HepG2 (cell line): ENCODE data around the gene BCAS3. TPM values are rescaled to one million over a fixed set of nuclear protein-coding genes. Genes with fewer than 3 reads are reported as not detected.

Source experiments
- SP1 ChIP-seq, 2 experiments: fragments of 450-650 bp in 1 of 2; sonication (generic) in 1 of 2; formaldehyde crosslinking in 1 of 2; IDR thresholded peaks; 2 replicates each; pipeline versions ENCODE4 v1.4.0 to v1.6.1; 2016 to 2020; ENCODE audit warnings: missing genetic modification reagents in 1 of 2
- XBP1 ChIP-seq: sonication (generic); formaldehyde crosslinking; IDR thresholded peaks from 2 replicates; pipeline ENCODE4 v1.5.0; 2020; ENCODE audit warnings: missing genetic modification reagents
- ZBTB1 ChIP-seq: sonication (generic); formaldehyde crosslinking; IDR thresholded peaks from 2 replicates; pipeline ENCODE4 v1.4.0; 2020; ENCODE audit warnings: missing genetic modification reagents, borderline replicate concordance
- ZNF547 ChIP-seq: sonication (generic); formaldehyde crosslinking; IDR thresholded peaks from 2 replicates; pipeline ENCODE4 v1.5.1; 2020; ENCODE audit warnings: mild to moderate bottlenecking, missing genetic modification reagents
- ZNF552 ChIP-seq: sonication (generic); formaldehyde crosslinking; IDR thresholded peaks from 2 replicates; pipeline ENCODE4 v1.9.0; 2022; ENCODE audit warnings: missing genetic modification reagents, mild to moderate bottlenecking, borderline replicate concordance
- polyA plus RNA-seq, 8 experiments: library from polyadenylated mRNA; depleted of rRNA in 3 of 8; stranded (reverse) in 7 of 8; unstranded in 1 of 8; fragments of >200 nt; fragmentation: Illumina TruSeq in 4 of 8; extraction: Trizol in 4 of 8; gene quantifications; 2 replicates each; pipeline versions ENCODE4 v1.2.1 to v1.2.3, GENCODE V29; 2011 to 2016; ENCODE audit warnings: low read depth in 4 of 8, missing spikeins in 1 of 8, mixed read lengths in 1 of 8; ENCODE audit not compliant: insufficient read depth in 1 of 8
- total RNA-seq, 5 experiments: library from RNA; depleted of rRNA; stranded (reverse); fragments of >200 nt; fragmentation: Illumina TruSeq; extraction: Trizol; gene quantifications; 2 replicates each; pipeline ENCODE4 v1.2.3, GENCODE V29; 2016; ENCODE audit warnings: low read depth in 1 of 5
- TF ChIP-seq, protein P1 (sequence below): sonication (generic); formaldehyde crosslinking; IDR thresholded peaks from 2 replicates; pipeline ENCODE4 v1.5.1; 2020; ENCODE audit warnings: mild to moderate bottlenecking, missing genetic modification reagents, moderate library complexity
- TF ChIP-seq, protein P2 (sequence below): IDR thresholded peaks from 2 replicates; pipeline ENCODE4 v1.6.1; 2018; ENCODE audit warnings: missing genetic modification reagents, mild to moderate bottlenecking, missing compliant biosample characterization
- TF ChIP-seq, protein P3 (sequence below): sonication (generic); formaldehyde crosslinking; IDR thresholded peaks from 2 replicates; pipeline ENCODE4 v1.9.0; 2021; ENCODE audit warnings: missing genetic modification reagents, borderline replicate concordance

The BCAS3 gene
- total and polyA plus RNA-seq, 2 of the 13 experiments (the other 11 are each of a cell fraction or from before 2014, with no cell fraction given) = 10.7 to 11.2 TPM

- TF ChIP-seq, protein P1, sequence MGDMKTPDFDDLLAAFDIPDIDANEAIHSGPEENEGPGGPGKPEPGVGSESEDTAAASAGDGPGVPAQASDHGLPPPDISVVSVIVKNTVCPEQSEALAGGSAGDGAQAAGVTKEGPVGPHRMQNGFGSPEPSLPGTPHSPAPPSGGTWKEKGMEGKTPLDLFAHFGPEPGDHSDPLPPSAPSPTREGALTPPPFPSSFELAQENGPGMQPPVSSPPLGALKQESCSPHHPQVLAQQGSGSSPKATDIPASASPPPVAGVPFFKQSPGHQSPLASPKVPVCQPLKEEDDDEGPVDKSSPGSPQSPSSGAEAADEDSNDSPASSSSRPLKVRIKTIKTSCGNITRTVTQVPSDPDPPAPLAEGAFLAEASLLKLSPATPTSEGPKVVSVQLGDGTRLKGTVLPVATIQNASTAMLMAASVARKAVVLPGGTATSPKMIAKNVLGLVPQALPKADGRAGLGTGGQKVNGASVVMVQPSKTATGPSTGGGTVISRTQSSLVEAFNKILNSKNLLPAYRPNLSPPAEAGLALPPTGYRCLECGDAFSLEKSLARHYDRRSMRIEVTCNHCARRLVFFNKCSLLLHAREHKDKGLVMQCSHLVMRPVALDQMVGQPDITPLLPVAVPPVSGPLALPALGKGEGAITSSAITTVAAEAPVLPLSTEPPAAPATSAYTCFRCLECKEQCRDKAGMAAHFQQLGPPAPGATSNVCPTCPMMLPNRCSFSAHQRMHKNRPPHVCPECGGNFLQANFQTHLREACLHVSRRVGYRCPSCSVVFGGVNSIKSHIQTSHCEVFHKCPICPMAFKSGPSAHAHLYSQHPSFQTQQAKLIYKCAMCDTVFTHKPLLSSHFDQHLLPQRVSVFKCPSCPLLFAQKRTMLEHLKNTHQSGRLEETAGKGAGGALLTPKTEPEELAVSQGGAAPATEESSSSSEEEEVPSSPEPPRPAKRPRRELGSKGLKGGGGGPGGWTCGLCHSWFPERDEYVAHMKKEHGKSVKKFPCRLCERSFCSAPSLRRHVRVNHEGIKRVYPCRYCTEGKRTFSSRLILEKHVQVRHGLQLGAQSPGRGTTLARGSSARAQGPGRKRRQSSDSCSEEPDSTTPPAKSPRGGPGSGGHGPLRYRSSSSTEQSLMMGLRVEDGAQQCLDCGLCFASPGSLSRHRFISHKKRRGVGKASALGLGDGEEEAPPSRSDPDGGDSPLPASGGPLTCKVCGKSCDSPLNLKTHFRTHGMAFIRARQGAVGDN (CRISPR knock-in tag) = no peak
- TF ChIP-seq, protein P2, sequence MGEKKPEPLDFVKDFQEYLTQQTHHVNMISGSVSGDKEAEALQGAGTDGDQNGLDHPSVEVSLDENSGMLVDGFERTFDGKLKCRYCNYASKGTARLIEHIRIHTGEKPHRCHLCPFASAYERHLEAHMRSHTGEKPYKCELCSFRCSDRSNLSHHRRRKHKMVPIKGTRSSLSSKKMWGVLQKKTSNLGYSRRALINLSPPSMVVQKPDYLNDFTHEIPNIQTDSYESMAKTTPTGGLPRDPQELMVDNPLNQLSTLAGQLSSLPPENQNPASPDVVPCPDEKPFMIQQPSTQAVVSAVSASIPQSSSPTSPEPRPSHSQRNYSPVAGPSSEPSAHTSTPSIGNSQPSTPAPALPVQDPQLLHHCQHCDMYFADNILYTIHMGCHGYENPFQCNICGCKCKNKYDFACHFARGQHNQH (CRISPR knock-in tag) = no peak
- no peak for TF ChIP-seq ZBTB1 (CRISPR knock-in tag)
- TF ChIP-seq SP1 (IDR thresholded peaks at IDR 0.05) = no peak
- TF ChIP-seq SP1 (CRISPR knock-in tag; IDR thresholded peaks at IDR 0.05) = no peak
- no peak for TF ChIP-seq XBP1
- TF ChIP-seq ZNF547 (CRISPR knock-in tag) = no peak
- no peak for TF ChIP-seq ZNF552 (CRISPR knock-in tag)
- TF ChIP-seq, protein P3, sequence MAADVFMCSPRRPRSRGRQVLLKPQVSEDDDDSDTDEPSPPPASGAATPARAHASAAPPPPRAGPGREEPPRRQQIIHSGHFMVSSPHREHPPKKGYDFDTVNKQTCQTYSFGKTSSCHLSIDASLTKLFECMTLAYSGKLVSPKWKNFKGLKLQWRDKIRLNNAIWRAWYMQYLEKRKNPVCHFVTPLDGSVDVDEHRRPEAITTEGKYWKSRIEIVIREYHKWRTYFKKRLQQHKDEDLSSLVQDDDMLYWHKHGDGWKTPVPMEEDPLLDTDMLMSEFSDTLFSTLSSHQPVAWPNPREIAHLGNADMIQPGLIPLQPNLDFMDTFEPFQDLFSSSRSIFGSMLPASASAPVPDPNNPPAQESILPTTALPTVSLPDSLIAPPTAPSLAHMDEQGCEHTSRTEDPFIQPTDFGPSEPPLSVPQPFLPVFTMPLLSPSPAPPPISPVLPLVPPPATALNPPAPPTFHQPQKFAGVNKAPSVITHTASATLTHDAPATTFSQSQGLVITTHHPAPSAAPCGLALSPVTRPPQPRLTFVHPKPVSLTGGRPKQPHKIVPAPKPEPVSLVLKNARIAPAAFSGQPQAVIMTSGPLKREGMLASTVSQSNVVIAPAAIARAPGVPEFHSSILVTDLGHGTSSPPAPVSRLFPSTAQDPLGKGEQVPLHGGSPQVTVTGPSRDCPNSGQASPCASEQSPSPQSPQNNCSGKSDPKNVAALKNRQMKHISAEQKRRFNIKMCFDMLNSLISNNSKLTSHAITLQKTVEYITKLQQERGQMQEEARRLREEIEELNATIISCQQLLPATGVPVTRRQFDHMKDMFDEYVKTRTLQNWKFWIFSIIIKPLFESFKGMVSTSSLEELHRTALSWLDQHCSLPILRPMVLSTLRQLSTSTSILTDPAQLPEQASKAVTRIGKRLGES (CRISPR knock-in tag) = no peak
Measured at GRCh38 chr17:61309362-61310256, 632.0 kb downstream of the BCAS3 start (continued).
